Spinal cord (tissue), 10 donors: ENCODE data around the gene HMCN2. TPM values are rescaled to one million over a fixed set of nuclear protein-coding genes. Genes with fewer than 3 reads are reported as not detected.

ENCODE experiments used
- DNase-seq, 6 donors: peaks; one replicate each; pipeline versions ENCODE4 v3.0.0 to v3.0.0-alpha.2; 2013 to 2015; ENCODE audit warnings: low spot score in 6 of 6, low read depth in 4 of 6
- H3K27ac ChIP-seq: one replicate; pipeline ENCODE4 v1.5.1; 2013; ENCODE audit warnings: low read depth, low read length, control low read depth
- H3K27me3 ChIP-seq: one replicate; pipeline ENCODE4 v1.6.1; 2013; ENCODE audit warnings: low read length; ENCODE audit not compliant: control insufficient read depth, insufficient read depth
- H3K36me3 ChIP-seq: one replicate; pipeline ENCODE4 v1.6.1; 2013; ENCODE audit warnings: low read length; ENCODE audit not compliant: control insufficient read depth, insufficient read depth
- H3K4me1 ChIP-seq: one replicate; pipeline ENCODE4 v1.6.1; 2013; ENCODE audit warnings: low read length; ENCODE audit not compliant: control insufficient read depth, insufficient read depth
- H3K4me3 ChIP-seq: one replicate; pipeline ENCODE4 v1.5.1; 2013; ENCODE audit warnings: low read depth, low read length, control low read depth
- H3K9me3 ChIP-seq: one replicate; pipeline ENCODE4 v1.6.1; 2013; ENCODE audit warnings: low read length; ENCODE audit not compliant: control insufficient read depth, insufficient read depth
- WGBS: methylation state at CpG from one replicate; pipeline ENCODE4 v1.1.5; 2013; ENCODE audit warnings: missing lambda C conversion rate; ENCODE audit not compliant: insufficient coverage; 5-methylcytosine and 5-hydroxymethylcytosine counted together
- polyA plus RNA-seq, 2 donors: library from polyadenylated mRNA; unstranded; fragments of 120-200 nt; gene quantifications; one replicate each; pipeline ENCODE4 v1.2.1, GENCODE V29; 2013; ENCODE audit not compliant: insufficient read length in 2 of 2
- total RNA-seq, 2 donors: library from RNA; depleted of rRNA in 1 of 2; stranded (reverse); fragments of 120-200 nt in 1 of 2; fragments of >200 nt in 1 of 2; gene quantifications; one replicate each; pipeline versions ENCODE4 v1.2.3 to v1.2.4, GENCODE V29; 2013 to 2014
- donor health status: healthy.

HMCN2 gene
- total and polyA plus RNA-seq, 4 donors: 0.88 to 5.9 (median 3.5) TPM

- Histone ChIP-seq H3K4me3 (no peak overlapping the region), H3K36me3 (peaks cover 6% of the 10 kb centered on the region), H3K9me3 (no peaks in the 10 kb centered on the region), H3K27ac (no peak overlapping the region), H3K27me3 (peaks cover 68% of the 10 kb centered on the region), H3K4me1 (peaks cover 83% of the 10 kb centered on the region)
- DNase-seq: peak in 2 of 6 donors; percentile 72 to 91
- WGBS: 24% methylated on average over 12 of the region's 20 CpGs
These were observed 206.0 kb downstream of the HMCN2 start for GRCh38 chr9:130471411-130472183.

DNA sequence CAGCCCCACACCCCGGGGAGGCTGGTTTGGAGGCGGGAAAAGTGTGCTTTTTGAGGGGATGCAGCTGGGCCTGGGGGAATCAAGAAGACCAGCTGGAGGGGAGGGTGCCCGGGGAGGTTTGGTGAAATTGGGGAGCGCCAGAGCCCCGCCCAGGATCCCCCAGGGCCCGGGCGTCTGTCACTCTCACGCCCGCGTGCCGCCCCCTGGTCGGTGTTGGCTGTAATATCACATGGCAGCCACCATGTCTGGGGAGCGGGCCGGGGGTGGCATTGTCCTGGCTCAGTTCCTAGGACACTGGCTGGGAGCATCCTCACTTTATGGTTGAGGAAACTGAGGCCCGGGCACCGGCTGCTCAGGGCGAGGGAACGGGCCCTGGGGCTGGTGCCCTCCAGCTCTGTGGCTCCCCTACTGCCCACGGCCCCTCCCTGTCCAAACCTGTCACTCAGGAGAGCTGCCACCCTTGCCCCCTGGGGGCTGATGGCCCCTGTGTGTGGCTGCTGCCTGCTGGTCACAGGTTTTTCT lies 206.7 kb downstream of the HMCN2 start:
- Histone ChIP-seq H3K27ac (no peak overlapping the region), H3K27me3 (peaks cover 68% of the 10 kb centered on the region), H3K9me3 (no peaks in the 10 kb centered on the region), H3K4me3 (no peak overlapping the region), H3K4me1 (peaks cover 82% of the 10 kb centered on the region), H3K36me3 (peaks cover 6% of the 10 kb centered on the region)
- 41% methylated on average over 19 of the region's 19 CpGs for WGBS
- peak in 1 of 6 donors; percentile 40 for DNase-seq

GRCh38 chr9:130473009-130473408 lies 207.4 kb downstream of the HMCN2 start:
- DNase-seq: no peak
- H3K4me1 ChIP-seq: peaks cover 82% of the 10 kb centered on the region
- 73% methylated on average over 2 of the region's 6 CpGs for WGBS
- no peak overlapping the region for H3K27ac ChIP-seq
- no peak overlapping the region for H3K4me3 ChIP-seq
- H3K27me3 ChIP-seq: peaks cover 67% of the 10 kb centered on the region
- H3K36me3 ChIP-seq: peaks cover 12% of the 10 kb centered on the region
- no peaks in the 10 kb centered on the region for H3K9me3 ChIP-seq

- no peak overlapping the region for H3K27ac ChIP-seq
- no peaks in the 10 kb centered on the region for H3K9me3 ChIP-seq
- peaks cover 15% of the 10 kb centered on the region for H3K36me3 ChIP-seq
- H3K4me1 ChIP-seq: peaks cover 85% of the 10 kb centered on the region
- no peak overlapping the region for H3K4me3 ChIP-seq
- 21% methylated on average over 11 of the region's 13 CpGs for WGBS
- peaks cover 68% of the 10 kb centered on the region for H3K27me3 ChIP-seq
- DNase-seq: peak in 2 of 6 donors; percentile 69 to 87
These were observed 208.0 kb downstream of the HMCN2 start for GRCh38 chr9:130473566-130473965.

- H3K9me3 ChIP-seq: no peaks in the 10 kb centered on the region
- peaks cover 65% of the 10 kb centered on the region for H3K27me3 ChIP-seq
- H3K27ac ChIP-seq: peak overlapping the region; percentile 33
- peaks cover 87% of the 10 kb centered on the region for H3K4me1 ChIP-seq
- H3K4me3 ChIP-seq: no peak overlapping the region
- DNase-seq: no peak
- 5% methylated on average over 3 of the region's 15 CpGs for WGBS
- H3K36me3 ChIP-seq: peaks cover 15% of the 10 kb centered on the region
These were observed 208.5 kb downstream of the HMCN2 start for GRCh38 chr9:130474106-130474505.

DNA sequence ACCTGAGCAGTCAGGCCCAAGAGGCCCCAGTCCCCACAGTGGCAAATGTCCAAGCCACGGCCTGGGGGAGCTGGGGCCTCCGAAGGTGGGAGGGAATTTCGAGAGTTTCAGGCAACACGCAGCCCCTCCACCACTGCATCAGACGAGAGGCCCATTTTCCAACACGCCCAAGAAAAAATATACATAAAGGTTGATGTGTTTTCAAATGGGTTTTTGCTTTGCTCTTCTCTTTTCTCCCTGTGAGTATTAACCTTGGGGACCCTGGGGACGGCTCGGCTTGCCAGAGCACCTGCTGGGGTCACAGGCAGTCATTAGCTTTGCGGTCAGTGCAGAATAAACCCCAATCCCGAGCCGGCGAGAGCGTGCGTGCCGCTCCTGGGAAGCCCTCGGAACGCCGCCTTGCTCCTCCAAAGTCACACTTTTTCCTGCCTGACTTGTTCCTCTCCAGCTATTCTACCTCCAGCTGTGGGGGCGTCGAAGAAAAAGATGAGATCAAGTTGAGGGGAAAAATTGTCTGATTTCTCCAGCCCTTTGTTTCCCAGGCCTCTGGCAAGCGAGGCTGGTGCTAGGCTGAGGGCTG lies 210.7 kb downstream of the HMCN2 start:
- peaks cover 67% of the 10 kb centered on the region for H3K27me3 ChIP-seq
- 70% methylated on average over 6 of the region's 21 CpGs for WGBS
- no peak overlapping the region for H3K4me3 ChIP-seq

DNA sequence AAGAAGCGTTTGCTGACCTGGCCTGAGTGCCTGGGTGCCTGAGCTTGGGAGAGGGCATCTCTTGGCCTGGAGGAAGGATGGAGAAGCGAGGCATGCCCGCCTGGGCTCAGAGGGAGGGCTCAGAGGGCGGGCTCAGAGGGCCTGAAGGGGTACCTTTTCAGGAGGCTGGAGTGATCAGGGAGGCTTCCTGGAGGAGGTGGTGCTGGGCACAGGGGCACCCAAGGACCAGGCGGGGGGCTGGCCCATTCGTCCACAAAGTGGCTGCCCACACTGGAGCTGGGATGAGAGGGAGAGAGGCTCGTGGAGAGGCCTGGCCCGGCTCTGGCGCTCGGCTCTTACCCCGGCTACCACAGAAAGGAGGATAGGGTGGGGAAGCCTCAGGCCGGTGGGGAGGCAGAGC lies 212.0 kb downstream of the HMCN2 start:
- peaks cover 76% of the 10 kb centered on the region for H3K4me1 ChIP-seq
- no peak overlapping the region for H3K4me3 ChIP-seq
- no peaks in the 10 kb centered on the region for H3K9me3 ChIP-seq
- 86% methylated on average over 9 of the region's 12 CpGs for WGBS
- no peak for DNase-seq
- H3K27me3 ChIP-seq: peaks cover 72% of the 10 kb centered on the region
- H3K27ac ChIP-seq: no peak overlapping the region
- peaks cover 20% of the 10 kb centered on the region for H3K36me3 ChIP-seq

More for the DNA sequence above, 210.7 kb downstream of the HMCN2 start:
- DNase-seq: no peak
- Histone ChIP-seq H3K9me3 (no peaks in the 10 kb centered on the region), H3K4me1 (peaks cover 86% of the 10 kb centered on the region), H3K36me3 (peaks cover 20% of the 10 kb centered on the region), H3K27ac (no peak overlapping the region)

- Histone ChIP-seq H3K27me3 (peaks cover 72% of the 10 kb centered on the region), H3K4me3 (no peak overlapping the region), H3K27ac (no peak overlapping the region), H3K9me3 (no peaks in the 10 kb centered on the region), H3K36me3 (peaks cover 20% of the 10 kb centered on the region), H3K4me1 (peaks cover 73% of the 10 kb centered on the region)
- 62% methylated on average over 5 of the region's 9 CpGs for WGBS
- DNase-seq: no peak
These were observed 212.6 kb downstream of the HMCN2 start for GRCh38 chr9:130478152-130478551.

- Histone ChIP-seq H3K27me3 (peaks cover 75% of the 10 kb centered on the region), H3K27ac (no peak overlapping the region), H3K4me1 (peaks cover 74% of the 10 kb centered on the region), H3K9me3 (no peaks in the 10 kb centered on the region), H3K4me3 (no peak overlapping the region), H3K36me3 (peaks cover 20% of the 10 kb centered on the region)
- DNase-seq: peak in 2 of 6 donors; percentile 81 to 90
- WGBS: 41% methylated on average over 13 of the region's 35 CpGs
These were observed 213.4 kb downstream of the HMCN2 start for GRCh38 chr9:130478736-130479575.
